Measurements from ENCODE around the gene TRIL.

Gene TRIL, protein sequence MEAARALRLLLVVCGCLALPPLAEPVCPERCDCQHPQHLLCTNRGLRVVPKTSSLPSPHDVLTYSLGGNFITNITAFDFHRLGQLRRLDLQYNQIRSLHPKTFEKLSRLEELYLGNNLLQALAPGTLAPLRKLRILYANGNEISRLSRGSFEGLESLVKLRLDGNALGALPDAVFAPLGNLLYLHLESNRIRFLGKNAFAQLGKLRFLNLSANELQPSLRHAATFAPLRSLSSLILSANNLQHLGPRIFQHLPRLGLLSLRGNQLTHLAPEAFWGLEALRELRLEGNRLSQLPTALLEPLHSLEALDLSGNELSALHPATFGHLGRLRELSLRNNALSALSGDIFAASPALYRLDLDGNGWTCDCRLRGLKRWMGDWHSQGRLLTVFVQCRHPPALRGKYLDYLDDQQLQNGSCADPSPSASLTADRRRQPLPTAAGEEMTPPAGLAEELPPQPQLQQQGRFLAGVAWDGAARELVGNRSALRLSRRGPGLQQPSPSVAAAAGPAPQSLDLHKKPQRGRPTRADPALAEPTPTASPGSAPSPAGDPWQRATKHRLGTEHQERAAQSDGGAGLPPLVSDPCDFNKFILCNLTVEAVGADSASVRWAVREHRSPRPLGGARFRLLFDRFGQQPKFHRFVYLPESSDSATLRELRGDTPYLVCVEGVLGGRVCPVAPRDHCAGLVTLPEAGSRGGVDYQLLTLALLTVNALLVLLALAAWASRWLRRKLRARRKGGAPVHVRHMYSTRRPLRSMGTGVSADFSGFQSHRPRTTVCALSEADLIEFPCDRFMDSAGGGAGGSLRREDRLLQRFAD

DNA sequence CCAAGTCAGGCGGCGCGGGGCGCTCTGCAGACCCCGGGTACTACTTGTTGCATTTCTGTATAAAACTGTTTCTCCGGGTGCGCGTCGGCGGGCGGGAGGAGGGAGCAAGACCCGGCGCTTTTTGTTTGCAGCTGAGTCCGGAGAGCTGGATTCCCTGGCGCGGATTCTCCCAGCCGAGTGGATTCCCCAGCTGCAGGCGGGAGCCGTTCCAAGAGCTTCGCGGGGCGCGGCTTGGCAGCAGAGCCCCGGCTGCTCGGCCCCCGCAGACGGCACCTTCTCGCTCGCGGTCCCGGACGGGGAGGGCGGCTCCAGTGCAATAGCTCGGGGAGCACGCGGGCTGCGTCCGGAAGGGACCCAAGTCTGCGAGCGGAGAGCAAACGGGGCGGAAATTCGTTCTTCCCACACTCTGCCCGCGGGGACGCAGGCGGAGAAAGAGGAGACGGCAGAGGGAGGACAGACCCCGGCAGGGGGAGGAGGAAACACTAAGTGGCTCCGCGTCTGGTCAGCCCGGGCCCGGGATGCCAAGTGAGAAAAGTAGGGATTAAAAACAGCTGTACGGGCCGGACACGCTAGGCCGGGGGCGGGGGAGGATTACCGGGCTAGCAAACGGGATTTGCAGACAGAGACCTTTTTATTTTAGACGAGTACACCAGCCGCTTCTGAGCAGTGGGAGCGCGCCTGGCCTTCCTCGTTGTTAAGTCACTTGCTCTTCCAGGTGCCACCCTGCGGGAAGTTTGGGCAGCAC, at the start of gene TRIL:
Gene TRIL, minus strand, starts transcription at position 96 of the 745 bp plus-strand sequence. CDS start 284 bp downstream, outside the sequence.
- DNase-seq = no peak

- no peak for DNase-seq
Measured at GRCh38 chr7:29007127-29007526, 49.0 kb upstream of the TRIL start.

GRCh38 chr7:29005829-29006228, 47.7 kb upstream of the TRIL start:
- no peak for DNase-seq

DNA sequence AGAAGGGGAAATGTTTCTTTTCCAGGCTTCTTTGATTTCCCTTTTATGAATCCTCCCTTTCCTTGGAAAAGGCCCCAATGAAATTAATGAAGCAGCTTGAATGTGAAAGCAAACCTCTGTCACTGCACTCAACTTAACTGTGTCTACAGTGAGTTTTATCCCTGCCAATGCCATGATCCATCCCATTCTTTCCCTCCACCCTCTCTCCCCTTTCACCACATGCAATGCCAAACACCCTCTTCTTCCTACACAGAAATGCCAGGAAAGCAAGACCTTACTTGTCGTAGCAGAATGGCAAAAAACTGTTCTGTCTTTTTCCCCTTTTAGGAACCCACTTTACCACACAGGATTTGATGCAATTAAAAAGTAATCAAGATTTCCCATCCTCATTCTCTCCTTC, 47.3 kb upstream of the TRIL start:
- DNase-seq = no peak

DNA sequence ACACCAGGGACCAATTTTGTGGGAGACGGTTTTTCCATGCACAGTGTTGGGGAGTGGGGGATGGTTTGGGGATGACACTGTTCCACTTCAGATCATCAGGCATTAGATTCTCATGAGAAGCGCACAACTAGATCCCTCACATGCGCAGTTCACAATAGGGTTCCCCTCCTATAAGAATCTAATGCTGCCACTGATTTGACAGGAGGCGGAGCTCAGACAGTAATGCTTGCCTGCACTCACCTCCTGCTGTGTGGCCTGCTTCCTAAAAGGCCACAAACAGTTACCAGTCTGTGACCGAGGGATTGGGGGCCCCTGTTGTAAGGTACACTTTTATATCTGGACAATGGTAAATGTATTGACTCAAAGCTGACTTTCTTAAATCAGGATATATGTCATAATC, 45.6 kb upstream of the TRIL start:
- no peak for DNase-seq

DNA sequence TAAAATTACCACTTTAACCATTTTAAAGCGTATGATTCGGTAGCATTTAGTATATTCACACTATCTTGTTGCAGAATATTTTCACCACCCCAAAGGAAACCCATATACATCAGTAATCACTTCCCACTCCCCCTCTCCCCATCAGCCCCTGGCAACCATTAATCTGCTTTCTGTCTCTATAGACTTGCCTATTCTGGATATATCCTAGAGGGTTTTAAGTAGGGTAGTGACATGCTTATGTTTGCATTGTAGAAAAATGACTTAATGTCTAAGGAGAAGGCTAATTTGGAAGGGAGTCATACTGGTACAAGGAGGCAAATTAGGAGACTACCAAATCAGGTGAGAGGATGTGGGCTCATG, 42.6 kb upstream of the TRIL start:
- DNase-seq = no peak

GRCh38 chr7:28999895-29000716, 42.0 kb upstream of the TRIL start:
- DNase-seq = no peak

DNA sequence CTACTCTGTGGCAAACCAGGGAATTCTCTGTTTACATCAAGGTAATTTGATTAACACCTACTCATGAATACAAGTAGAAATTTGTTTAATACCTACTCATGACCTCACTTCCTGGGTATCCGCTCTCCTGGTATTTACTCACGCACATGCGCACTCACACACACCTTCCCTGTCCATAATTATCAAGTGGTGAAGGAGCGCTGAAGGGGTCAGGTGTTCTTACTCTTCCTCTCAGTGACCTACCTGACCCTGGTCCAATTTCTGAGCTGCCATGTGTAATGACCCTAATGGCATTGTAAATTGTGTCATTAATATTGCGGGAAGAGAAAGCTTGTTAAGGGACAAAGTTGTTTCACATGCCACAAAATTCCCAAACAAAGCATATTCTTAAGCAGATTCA, 41.3 kb upstream of the TRIL start:
- DNase-seq = no peak

DNA sequence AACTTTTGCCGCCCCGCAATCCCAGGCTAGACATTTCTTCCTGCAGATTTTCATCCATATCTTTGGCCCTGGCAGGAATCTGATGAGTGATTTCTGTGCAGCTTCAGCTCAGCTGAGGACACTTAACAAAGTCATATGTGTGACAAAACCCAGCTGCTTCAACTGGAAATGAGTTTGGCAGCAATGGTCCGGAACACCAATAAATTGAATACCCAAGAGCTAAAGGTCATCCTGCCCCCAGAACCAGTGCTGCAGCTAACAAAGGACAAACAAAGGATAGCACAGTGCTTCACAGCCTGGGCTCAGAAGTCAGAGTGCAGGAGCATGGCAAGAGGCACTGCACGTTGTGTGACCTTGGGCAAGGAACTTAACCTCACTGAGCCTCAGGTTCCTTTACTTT, 40.0 kb upstream of the TRIL start:
- no peak for DNase-seq

DNA sequence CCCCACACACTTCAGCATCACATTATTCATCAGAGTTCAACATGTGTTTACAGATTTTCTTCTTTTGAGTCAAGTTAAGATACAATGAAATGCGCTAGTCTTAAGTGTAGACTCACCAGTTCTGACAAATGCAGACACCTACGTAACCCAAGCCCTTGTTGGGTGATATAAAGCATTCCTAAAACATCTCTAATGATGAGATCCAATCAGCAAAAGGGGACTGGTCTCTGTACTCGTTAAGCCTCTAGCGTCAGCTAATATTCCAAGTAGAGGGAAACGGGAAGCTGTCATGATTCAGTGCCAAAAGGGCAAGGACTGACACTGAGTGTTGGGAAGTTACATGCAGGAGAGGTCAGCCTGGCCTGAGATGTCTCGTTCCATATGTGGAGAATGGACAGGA, 38.7 kb upstream of the TRIL start:
- no peak for DNase-seq

GRCh38 chr7:28993371-28993770, 35.2 kb upstream of the TRIL start:
- DNase-seq = no peak

- DNase-seq = no peak
Measured at GRCh38 chr7:28992798-28993197, 34.7 kb upstream of the TRIL start.

- DNase-seq = no peak
Measured at GRCh38 chr7:28990200-28990960, 32.2 kb upstream of the TRIL start.

DNA sequence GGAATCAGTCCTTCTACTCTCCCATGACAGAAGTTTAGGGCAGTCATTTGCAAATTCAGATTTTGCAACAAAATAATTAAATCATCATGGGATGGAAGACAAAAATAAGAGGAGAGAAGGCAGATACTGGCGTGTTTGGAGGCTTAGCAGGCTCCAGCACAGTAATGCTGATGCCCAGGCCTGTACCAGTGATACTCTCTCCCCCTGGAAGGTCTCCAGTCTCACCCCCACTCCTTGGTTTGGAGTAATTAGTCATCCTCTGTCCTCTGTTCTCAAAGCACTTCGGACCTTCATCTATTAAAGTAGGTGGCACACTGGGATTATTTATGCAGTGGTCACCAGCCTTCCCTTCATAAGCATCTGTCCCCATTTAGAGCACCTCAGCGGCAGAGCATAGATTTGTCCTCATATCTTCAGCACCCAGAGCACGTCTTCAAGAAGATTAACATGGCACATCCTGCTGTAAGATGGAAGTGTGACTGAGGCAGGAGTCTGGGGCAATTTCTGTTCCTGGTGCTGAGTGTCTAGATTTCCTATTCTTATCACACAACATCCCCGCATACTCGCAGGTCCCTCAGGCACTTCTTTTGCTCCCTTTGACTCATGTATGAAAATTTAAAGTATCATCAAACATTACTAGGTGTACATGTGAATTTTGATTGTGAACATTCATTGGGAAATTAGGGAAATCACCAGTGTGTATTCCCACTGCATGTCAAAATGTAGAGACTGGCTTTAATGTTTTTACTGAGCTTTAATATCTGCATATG, 31.3 kb upstream of the TRIL start:
- DNase-seq = no peak

- DNase-seq = no peak
Measured at GRCh38 chr7:28988810-28989209, 30.7 kb upstream of the TRIL start.

DNA sequence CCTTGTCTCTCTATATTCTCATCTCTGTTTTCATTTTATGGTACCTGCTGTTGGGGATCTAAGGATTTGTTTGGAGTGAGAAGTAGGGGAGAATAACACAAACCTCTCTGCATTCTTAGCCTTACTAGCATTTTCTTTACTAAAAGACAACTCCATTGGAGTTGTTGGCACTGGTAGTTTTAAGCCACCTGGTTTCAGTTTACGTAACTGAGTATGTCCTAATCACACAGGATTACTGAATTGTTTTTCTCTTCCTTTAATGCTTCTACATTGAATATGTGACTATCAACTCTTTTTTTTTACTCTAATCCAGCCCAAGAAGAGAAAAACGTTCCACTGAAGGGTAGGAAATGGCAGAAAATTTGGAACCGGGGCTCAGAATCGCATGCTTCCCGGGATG, 30.0 kb upstream of the TRIL start:
- no peak for DNase-seq

GRCh38 chr7:28986765-28987110, 28.6 kb upstream of the TRIL start:
- DNase-seq = no peak

GRCh38 chr7:28986028-28986764, 28.1 kb upstream of the TRIL start:
- no peak for DNase-seq

DNA sequence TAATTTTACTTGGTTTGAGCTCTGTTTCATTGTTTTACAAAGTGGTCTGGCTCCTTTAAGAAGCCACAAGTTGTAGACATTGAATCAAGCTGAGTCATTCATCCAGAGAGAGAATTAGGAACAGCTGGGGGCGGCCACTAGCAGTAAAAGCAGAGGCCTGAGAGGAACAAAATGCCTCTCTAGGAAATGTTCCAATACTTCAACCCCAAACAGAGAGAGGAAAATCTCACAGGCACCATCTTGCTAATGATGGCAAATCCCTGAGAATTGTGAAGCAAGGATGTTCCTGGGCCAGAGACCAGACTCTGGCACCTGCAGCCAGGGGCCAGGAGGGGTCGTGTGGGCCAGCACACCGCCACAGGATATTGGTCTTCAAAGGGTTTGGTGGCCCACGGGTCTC, 26.5 kb upstream of the TRIL start:
- peak; percentile 37 for DNase-seq

GRCh38 chr7:28984217-28984616, 26.1 kb upstream of the TRIL start:
- no peak for DNase-seq
